T-helper 1 cell treated with Interleukin-12 subunit alpha and Interleukin-12 subunit beta and Interleukin-4 antibody, amounts not matched to agents 30 μg/mL and 1 μg/mL, for 36 hours (primary cell): Measurements from ENCODE around the gene CPM.

Source experiments
- H3K27ac Mint-ChIP-seq: one replicate; pipeline ENCODE4 v1.8.0; 2021; ENCODE audit warnings: mild to moderate bottlenecking, mixed read lengths
- H3K27me3 Mint-ChIP-seq: one replicate; pipeline ENCODE4 v1.8.0; 2021; ENCODE audit warnings: low read depth, mixed read lengths
- H3K36me3 Mint-ChIP-seq: one replicate; pipeline ENCODE4 v1.8.0; 2021; ENCODE audit warnings: low read depth, mixed read lengths
- H3K4me1 Mint-ChIP-seq: one replicate; pipeline ENCODE4 v1.8.0; 2021; ENCODE audit warnings: low read depth, mixed read lengths
- H3K4me3 Mint-ChIP-seq: one replicate; pipeline ENCODE4 v1.8.0; 2021; ENCODE audit warnings: mild to moderate bottlenecking, moderate library complexity, mixed read lengths
- H3K9me3 Mint-ChIP-seq: one replicate; pipeline ENCODE4 v1.8.0; 2021; ENCODE audit warnings: mixed read lengths

The CPM gene

GRCh38 chr12:68932961-68933893 lies at the start of gene CPM:
TSS of gene CPM (minus strand) at chr12:68933171. CDS start at chr12:68932837, 334 bp downstream.
- peaks cover 4% of the 10 kb centered on the region for H3K36me3 Mint-ChIP-seq
- H3K4me3 Mint-ChIP-seq: peak within 1 kb of the TSS; percentile 89
- peaks cover 2% of the 10 kb centered on the region for H3K9me3 Mint-ChIP-seq
- peaks cover 9% of the 10 kb centered on the region for H3K4me1 Mint-ChIP-seq
- H3K27ac Mint-ChIP-seq: peak within 1 kb of the TSS; percentile 59
- peaks cover 12% of the 10 kb centered on the region for H3K27me3 Mint-ChIP-seq

GRCh38 chr12:68981516-68981915 lies 48.5 kb upstream of the CPM start:
- H3K4me3 Mint-ChIP-seq: no peak overlapping the region
- H3K27ac Mint-ChIP-seq: no peak overlapping the region
- H3K4me1 Mint-ChIP-seq: no peaks in the 10 kb centered on the region
- no peaks in the 10 kb centered on the region for H3K27me3 Mint-ChIP-seq
- peaks cover 33% of the 10 kb centered on the region for H3K9me3 Mint-ChIP-seq
- peaks cover 1% of the 10 kb centered on the region for H3K36me3 Mint-ChIP-seq

GRCh38 chr12:68980476-68981212 lies 47.7 kb upstream of the CPM start:
- peaks cover 1% of the 10 kb centered on the region for H3K36me3 Mint-ChIP-seq
- no peak overlapping the region for H3K4me3 Mint-ChIP-seq
- H3K27ac Mint-ChIP-seq: no peak overlapping the region
- H3K9me3 Mint-ChIP-seq: peaks cover 33% of the 10 kb centered on the region
- H3K4me1 Mint-ChIP-seq: no peaks in the 10 kb centered on the region
- H3K27me3 Mint-ChIP-seq: no peaks in the 10 kb centered on the region

- no peak overlapping the region for H3K27ac Mint-ChIP-seq
- peaks cover 28% of the 10 kb centered on the region for H3K9me3 Mint-ChIP-seq
- no peaks in the 10 kb centered on the region for H3K4me1 Mint-ChIP-seq
- H3K27me3 Mint-ChIP-seq: no peaks in the 10 kb centered on the region
- H3K36me3 Mint-ChIP-seq: peaks cover 1% of the 10 kb centered on the region
- H3K4me3 Mint-ChIP-seq: no peak overlapping the region
Observed at GRCh38 chr12:68978678-68979077, 45.7 kb upstream of the CPM start.

GRCh38 chr12:68977909-68978610 lies 45.1 kb upstream of the CPM start:
- Mint-ChIP-seq H3K27ac (no peak overlapping the region), H3K27me3 (no peaks in the 10 kb centered on the region), H3K4me1 (no peaks in the 10 kb centered on the region)

GRCh38 chr12:68977335-68977734 lies 44.4 kb upstream of the CPM start:
- no peaks in the 10 kb centered on the region for H3K4me1 Mint-ChIP-seq
- no peaks in the 10 kb centered on the region for H3K36me3 Mint-ChIP-seq
- H3K27me3 Mint-ChIP-seq: no peaks in the 10 kb centered on the region
- H3K27ac Mint-ChIP-seq: no peak overlapping the region
- H3K9me3 Mint-ChIP-seq: peaks cover 16% of the 10 kb centered on the region
- no peak overlapping the region for H3K4me3 Mint-ChIP-seq

More at GRCh38 chr12:68977909-68978610, 45.1 kb upstream of the CPM start:
- Mint-ChIP-seq H3K9me3 (peaks cover 23% of the 10 kb centered on the region), H3K4me3 (no peak overlapping the region), H3K36me3 (peaks cover 1% of the 10 kb centered on the region)

- Mint-ChIP-seq H3K4me1 (no peaks in the 10 kb centered on the region), H3K27ac (no peak overlapping the region), H3K36me3 (no peaks in the 10 kb centered on the region), H3K27me3 (no peaks in the 10 kb centered on the region), H3K4me3 (no peak overlapping the region), H3K9me3 (peaks cover 10% of the 10 kb centered on the region)
Observed at GRCh38 chr12:68976395-68976841, 43.4 kb upstream of the CPM start.

GRCh38 chr12:68975811-68976210 lies 42.8 kb upstream of the CPM start:
- H3K27me3 Mint-ChIP-seq: no peaks in the 10 kb centered on the region
- peaks cover 4% of the 10 kb centered on the region for H3K9me3 Mint-ChIP-seq
- H3K36me3 Mint-ChIP-seq: no peaks in the 10 kb centered on the region
- no peaks in the 10 kb centered on the region for H3K4me1 Mint-ChIP-seq
- H3K4me3 Mint-ChIP-seq: no peak overlapping the region
- H3K27ac Mint-ChIP-seq: no peak overlapping the region

GRCh38 chr12:68972595-68972994 lies 39.6 kb upstream of the CPM start:
- Mint-ChIP-seq H3K27ac (no peak overlapping the region), H3K27me3 (no peaks in the 10 kb centered on the region), H3K36me3 (no peaks in the 10 kb centered on the region), H3K4me1 (no peaks in the 10 kb centered on the region), H3K4me3 (no peak overlapping the region), H3K9me3 (no peaks in the 10 kb centered on the region)

- Mint-ChIP-seq H3K4me3 (no peak overlapping the region), H3K27ac (no peak overlapping the region), H3K9me3 (no peaks in the 10 kb centered on the region), H3K36me3 (no peaks in the 10 kb centered on the region), H3K27me3 (no peaks in the 10 kb centered on the region), H3K4me1 (no peaks in the 10 kb centered on the region)
Observed at GRCh38 chr12:68971404-68971803, 38.4 kb upstream of the CPM start.

- H3K4me1 Mint-ChIP-seq: no peaks in the 10 kb centered on the region
- H3K4me3 Mint-ChIP-seq: no peak overlapping the region
- H3K27me3 Mint-ChIP-seq: no peaks in the 10 kb centered on the region
- no peak overlapping the region for H3K27ac Mint-ChIP-seq
- no peaks in the 10 kb centered on the region for H3K36me3 Mint-ChIP-seq
- H3K9me3 Mint-ChIP-seq: no peaks in the 10 kb centered on the region
Observed at GRCh38 chr12:68970951-68971350, 38.0 kb upstream of the CPM start.

- Mint-ChIP-seq H3K9me3 (peaks cover 2% of the 10 kb centered on the region), H3K27me3 (no peaks in the 10 kb centered on the region), H3K4me3 (no peak overlapping the region), H3K27ac (no peak overlapping the region), H3K4me1 (no peaks in the 10 kb centered on the region), H3K36me3 (no peaks in the 10 kb centered on the region)
Observed at GRCh38 chr12:68970306-68970705, 37.3 kb upstream of the CPM start.

- Mint-ChIP-seq H3K27me3 (no peaks in the 10 kb centered on the region), H3K27ac (no peak overlapping the region), H3K36me3 (peaks cover 6% of the 10 kb centered on the region), H3K4me3 (no peak overlapping the region), H3K9me3 (peaks cover 23% of the 10 kb centered on the region), H3K4me1 (peaks cover 10% of the 10 kb centered on the region)
Observed at GRCh38 chr12:68967046-68967445, 34.1 kb upstream of the CPM start.
